Endodermal cell (in vitro differentiated cells): ENCODE measurements around the gene GCN1. TPM values are rescaled to one million over a fixed set of nuclear protein-coding genes. Genes with fewer than 3 reads are reported as not detected.
A peak's percentile ranks its signal among the peaks of the same experiment; 100 is the strongest.

ENCODE experiments used
- DNase-seq: peaks from one replicate; pipeline ENCODE4 v3.0.0-alpha.2; 2017
- H3K27ac ChIP-seq: 2 replicates; pipeline ENCODE4 v1.5.1; 2013; ENCODE audit warnings: mild to moderate bottlenecking, low read depth, low read length, moderate library complexity
- H3K27me3 ChIP-seq: 2 replicates; pipeline ENCODE4 v1.6.1; 2013; ENCODE audit warnings: mild to moderate bottlenecking, low read length, moderate library complexity; ENCODE audit not compliant: insufficient read depth, control insufficient read depth, poor library complexity, severe bottlenecking
- H3K36me3 ChIP-seq: 2 replicates; pipeline ENCODE4 v1.7.0; 2013; ENCODE audit warnings: mild to moderate bottlenecking, low read length, moderate library complexity; ENCODE audit not compliant: control insufficient read depth, insufficient read depth
- H3K4me1 ChIP-seq: one replicate; pipeline ENCODE4 v1.7.0; 2013; ENCODE audit warnings: low read length; ENCODE audit not compliant: control insufficient read depth, insufficient read depth
- H3K4me3 ChIP-seq: 2 replicates; pipeline ENCODE4 v1.5.1; 2013; ENCODE audit warnings: mild to moderate bottlenecking, low read length, moderate library complexity
- H3K9ac ChIP-seq: 2 replicates; pipeline ENCODE4 v1.6.1; 2013; ENCODE audit warnings: mild to moderate bottlenecking, low read length, moderate library complexity; ENCODE audit not compliant: poor library complexity, severe bottlenecking; ENCODE audit errors: extremely low read depth
- H3K9me3 ChIP-seq: 2 replicates; pipeline ENCODE4 v1.6.1; 2013; ENCODE audit warnings: mild to moderate bottlenecking, low read length, moderate library complexity; ENCODE audit not compliant: control insufficient read depth
- H3K27ac Mint-ChIP-seq: 2 replicates; pipeline ENCODE4 v1.8.0; 2020; ENCODE audit warnings: mixed read lengths
- H3K27me3 Mint-ChIP-seq: 2 replicates; pipeline ENCODE4 v1.8.0; 2021; ENCODE audit warnings: mild to moderate bottlenecking, mixed read lengths; ENCODE audit not compliant: insufficient read depth
- H3K36me3 Mint-ChIP-seq: 2 replicates; pipeline ENCODE4 v1.8.0; 2020; ENCODE audit warnings: low read depth, mixed read lengths
- H3K4me1 Mint-ChIP-seq: 2 replicates; pipeline ENCODE4 v1.8.0; 2020; ENCODE audit warnings: mixed read lengths
- H3K4me3 Mint-ChIP-seq: 2 replicates; pipeline ENCODE4 v1.8.0; 2020; ENCODE audit warnings: mild to moderate bottlenecking, moderate library complexity, mixed read lengths
- H3K9me3 Mint-ChIP-seq: 2 replicates; pipeline ENCODE4 v1.8.0; 2020; ENCODE audit warnings: mild to moderate bottlenecking, mixed read lengths
- WGBS, 2 experiments: methylation state at CpG; one replicate each; pipeline versions ENCODE4 v1.1.5 to v1.1.7; 2013; ENCODE audit warnings: missing lambda C conversion rate in 2 of 2, mixed read lengths in 1 of 2; ENCODE audit not compliant: insufficient coverage in 1 of 2, insufficient read length in 1 of 2; 5-methylcytosine and 5-hydroxymethylcytosine counted together
- total RNA-seq, 2 donors: library from RNA; stranded (reverse); fragmentation: NEBNext Ultra II Directional in 1 of 2; extraction: Animal tissue kit (Norgen Biotek cat#: 25700) in 1 of 2; gene quantifications; 2 replicates in 1 of 2; 3 replicates in 1 of 2; pipeline ENCODE4 v1.2.1, GENCODE V29; 2021
- TF ChIP-seq, protein P1 (sequence below): fragments of 200-600 bp; sonication (generic); conservative IDR thresholded peaks from 2 replicates; pipeline ENCODE4 v1.5.0; 2021; ENCODE audit warnings: antibody characterized with exemption, mild to moderate bottlenecking

The GCN1 gene
- total RNA-seq, 2 donors from 2014 or later: 133 to 143 TPM

- no peaks in the 10 kb centered on the region for H3K9me3 Mint-ChIP-seq
- H3K36me3 Mint-ChIP-seq: peaks cover 58% of the 10 kb centered on the region
Observed at GRCh38 chr12:120215766-120216735, 21.5 kb upstream of the GCN1 start.

GRCh38 chr12:120215357-120215735 lies 20.8 kb upstream of the GCN1 start:
- no peak overlapping the region for H3K9ac ChIP-seq
- peaks cover 55% of the 10 kb centered on the region for H3K36me3 Mint-ChIP-seq

More at GRCh38 chr12:120215766-120216735, 21.5 kb upstream of the GCN1 start:
- H3K9ac ChIP-seq: no peak overlapping the region
- DNase-seq: no peak
- no peak overlapping the region for H3K4me3 ChIP-seq
- Mint-ChIP-seq H3K4me3 (no peak overlapping the region), H3K27me3 (no peaks in the 10 kb centered on the region), H3K27ac (no peak overlapping the region), H3K4me1 (no peaks in the 10 kb centered on the region)
- H3K27me3 ChIP-seq: no peaks in the 10 kb centered on the region
- H3K9me3 ChIP-seq: no peaks in the 10 kb centered on the region
- H3K36me3 ChIP-seq: peaks cover 51% of the 10 kb centered on the region
- no peaks in the 10 kb centered on the region for H3K4me1 ChIP-seq
- TF ChIP-seq, protein P1, sequence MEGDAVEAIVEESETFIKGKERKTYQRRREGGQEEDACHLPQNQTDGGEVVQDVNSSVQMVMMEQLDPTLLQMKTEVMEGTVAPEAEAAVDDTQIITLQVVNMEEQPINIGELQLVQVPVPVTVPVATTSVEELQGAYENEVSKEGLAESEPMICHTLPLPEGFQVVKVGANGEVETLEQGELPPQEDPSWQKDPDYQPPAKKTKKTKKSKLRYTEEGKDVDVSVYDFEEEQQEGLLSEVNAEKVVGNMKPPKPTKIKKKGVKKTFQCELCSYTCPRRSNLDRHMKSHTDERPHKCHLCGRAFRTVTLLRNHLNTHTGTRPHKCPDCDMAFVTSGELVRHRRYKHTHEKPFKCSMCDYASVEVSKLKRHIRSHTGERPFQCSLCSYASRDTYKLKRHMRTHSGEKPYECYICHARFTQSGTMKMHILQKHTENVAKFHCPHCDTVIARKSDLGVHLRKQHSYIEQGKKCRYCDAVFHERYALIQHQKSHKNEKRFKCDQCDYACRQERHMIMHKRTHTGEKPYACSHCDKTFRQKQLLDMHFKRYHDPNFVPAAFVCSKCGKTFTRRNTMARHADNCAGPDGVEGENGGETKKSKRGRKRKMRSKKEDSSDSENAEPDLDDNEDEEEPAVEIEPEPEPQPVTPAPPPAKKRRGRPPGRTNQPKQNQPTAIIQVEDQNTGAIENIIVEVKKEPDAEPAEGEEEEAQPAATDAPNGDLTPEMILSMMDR: no peak
- whole genome bisulfite sequencing, 2 experiments: 93 to 94% methylated on average over 8 to 23 of the region's 23 CpGs
- H3K27ac ChIP-seq: peak overlapping the region; percentile 24

GRCh38 chr12:120214626-120215356 lies 20.3 kb upstream of the GCN1 start:
- Histone ChIP-seq H3K4me1 (no peaks in the 10 kb centered on the region), H3K36me3 (peaks cover 61% of the 10 kb centered on the region), H3K9me3 (no peaks in the 10 kb centered on the region), H3K27me3 (no peaks in the 10 kb centered on the region), H3K27ac (no peak overlapping the region), H3K9ac (no peak overlapping the region), H3K4me3 (no peak overlapping the region)
- H3K27ac Mint-ChIP-seq: no peak overlapping the region
- peaks cover 57% of the 10 kb centered on the region for H3K36me3 Mint-ChIP-seq
- no peaks in the 10 kb centered on the region for H3K27me3 Mint-ChIP-seq
- 88 to 93% methylated on average over 6 to 34 of the region's 34 CpGs for WGBS, 2 experiments
- peak; percentile 58 for DNase-seq
- no peaks in the 10 kb centered on the region for H3K9me3 Mint-ChIP-seq
- H3K4me1 Mint-ChIP-seq: no peaks in the 10 kb centered on the region
- H3K4me3 Mint-ChIP-seq: no peak overlapping the region
- TF ChIP-seq, protein P1: no peak

More at GRCh38 chr12:120215357-120215735, 20.8 kb upstream of the GCN1 start:
- Mint-ChIP-seq H3K9me3 (no peaks in the 10 kb centered on the region), H3K4me1 (no peaks in the 10 kb centered on the region), H3K27me3 (no peaks in the 10 kb centered on the region), H3K27ac (no peak overlapping the region), H3K4me3 (no peak overlapping the region)
- H3K27me3 ChIP-seq: no peaks in the 10 kb centered on the region
- no peak overlapping the region for H3K4me3 ChIP-seq
- DNase-seq: peak; percentile 49
- H3K4me1 ChIP-seq: no peaks in the 10 kb centered on the region
- 90 to 95% methylated on average over 3 to 15 of the region's 15 CpGs for WGBS, 2 experiments
- TF ChIP-seq, protein P1: no peak
- no peak overlapping the region for H3K27ac ChIP-seq
- H3K9me3 ChIP-seq: no peaks in the 10 kb centered on the region
- H3K36me3 ChIP-seq: peaks cover 56% of the 10 kb centered on the region
